ENCODE results near the gene TMEM234. TPM values are rescaled to one million over a fixed set of nuclear protein-coding genes. Genes with fewer than 3 reads are reported as not detected.
A peak's percentile ranks its signal among the peaks of the same experiment; 100 is the strongest.

The TMEM234 gene
- polyA plus RNA-seq, 4 donors, result 20.2 to 32.3 (median 27.1) TPM

DNA sequence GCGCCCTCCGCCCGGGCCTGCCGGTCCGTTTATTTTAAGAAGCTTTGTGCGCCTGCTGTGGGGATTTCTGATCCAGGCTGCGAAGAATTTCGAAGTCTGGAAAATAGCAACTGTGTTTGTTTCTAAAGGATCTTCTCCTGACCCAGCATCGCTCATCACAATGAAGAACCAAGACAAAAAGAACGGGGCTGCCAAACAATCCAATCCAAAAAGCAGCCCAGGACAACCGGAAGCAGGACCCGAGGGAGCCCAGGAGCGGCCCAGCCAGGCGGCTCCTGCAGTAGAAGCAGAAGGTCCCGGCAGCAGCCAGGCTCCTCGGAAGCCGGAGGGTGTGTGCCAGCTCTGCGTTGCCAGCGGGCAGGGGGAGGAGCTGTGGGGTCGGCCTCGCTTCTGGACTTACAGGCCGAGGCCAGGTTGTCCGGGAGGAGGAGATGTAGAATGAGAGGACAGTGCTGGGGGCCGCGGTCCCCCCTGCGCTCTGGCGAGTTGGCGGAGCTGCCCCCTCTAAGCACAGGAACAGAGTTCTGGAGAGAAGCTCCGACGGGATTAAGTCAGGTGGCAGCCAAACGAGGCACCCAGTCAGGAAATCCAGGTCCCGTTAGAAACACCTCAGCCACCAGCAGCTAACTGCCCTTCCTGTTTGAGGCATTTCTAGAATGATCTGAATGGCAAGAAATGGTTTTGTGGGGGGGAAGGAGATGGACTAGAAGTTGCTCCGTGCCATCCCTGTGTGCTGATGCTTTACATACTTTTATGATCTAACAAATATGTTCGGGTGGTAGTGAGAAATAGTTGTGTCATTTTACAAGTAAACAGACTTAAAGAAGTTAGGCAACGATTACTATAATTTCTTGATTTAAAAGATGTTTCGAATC lies 41.7 kb downstream of the TMEM234 start:
- DNase-seq (ENCODE audit: low read depth in 4 of 4, low spot score in 2 of 4), result peak in 1 of 4 donors; percentile 28

DNA sequence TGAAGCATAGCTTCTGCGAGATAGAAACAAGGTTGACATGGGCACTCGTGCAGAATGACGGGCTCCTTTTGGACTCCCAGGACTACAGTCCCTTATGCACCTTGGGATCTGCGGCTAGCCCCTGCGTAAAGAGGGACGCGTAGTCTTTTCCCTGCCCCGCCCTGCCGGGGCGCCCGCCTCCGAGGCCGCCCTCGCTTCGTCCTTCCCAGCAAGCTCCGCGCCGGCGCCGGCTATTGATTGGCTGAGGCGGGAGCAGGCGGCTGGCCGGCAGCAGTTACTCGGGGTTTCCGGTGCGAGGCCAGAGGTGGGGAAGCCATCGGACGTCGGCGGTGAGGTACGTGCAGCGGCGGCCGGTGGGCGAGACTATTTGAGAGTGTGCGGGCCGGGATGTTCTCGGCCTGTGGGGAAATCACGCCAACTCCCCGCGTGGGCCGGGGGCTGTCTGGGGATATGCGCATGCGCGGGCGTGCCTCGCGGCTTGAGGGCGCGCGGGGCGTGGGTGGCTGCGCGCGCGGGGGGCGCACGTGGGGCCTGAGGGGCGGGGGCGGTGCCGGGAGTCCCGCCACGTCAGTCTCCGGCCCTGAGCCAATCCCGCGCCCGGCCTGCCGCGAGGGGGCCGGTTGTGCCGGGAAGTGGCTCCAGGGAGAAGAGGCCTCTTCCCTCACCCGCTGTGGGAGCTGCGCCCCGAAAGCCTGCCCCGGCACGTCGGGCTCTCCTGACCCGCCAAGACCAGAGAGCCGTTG lies 42.5 kb downstream of the TMEM234 start, which contains the start of gene TXLNA:
Gene TXLNA (plus strand): TSS at position 233 of the 743 bp plus-strand sequence. CDS start 671 bp downstream, outside the sequence.
- DNase-seq (ENCODE audit: low read depth in 4 of 4, low spot score in 2 of 4), result peak; percentile 77 to 86 (median 84)

DNA sequence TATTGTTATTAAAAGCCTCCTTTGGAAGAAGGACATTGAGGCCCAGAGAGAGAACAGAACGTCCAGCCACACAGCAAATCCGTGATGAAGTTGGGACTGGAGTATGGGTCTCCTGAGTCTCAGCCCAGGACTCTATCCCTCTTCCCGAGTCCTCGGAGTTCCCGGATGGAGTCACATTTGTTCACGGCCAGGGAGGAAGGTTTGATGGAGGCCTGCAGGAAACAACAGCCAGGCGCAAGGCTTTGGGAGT lies 43.0 kb downstream of the TMEM234 start:
- DNase-seq (ENCODE audit: low read depth in 4 of 4, low spot score in 2 of 4), result peak in 1 of 4 donors; percentile 63

DNA sequence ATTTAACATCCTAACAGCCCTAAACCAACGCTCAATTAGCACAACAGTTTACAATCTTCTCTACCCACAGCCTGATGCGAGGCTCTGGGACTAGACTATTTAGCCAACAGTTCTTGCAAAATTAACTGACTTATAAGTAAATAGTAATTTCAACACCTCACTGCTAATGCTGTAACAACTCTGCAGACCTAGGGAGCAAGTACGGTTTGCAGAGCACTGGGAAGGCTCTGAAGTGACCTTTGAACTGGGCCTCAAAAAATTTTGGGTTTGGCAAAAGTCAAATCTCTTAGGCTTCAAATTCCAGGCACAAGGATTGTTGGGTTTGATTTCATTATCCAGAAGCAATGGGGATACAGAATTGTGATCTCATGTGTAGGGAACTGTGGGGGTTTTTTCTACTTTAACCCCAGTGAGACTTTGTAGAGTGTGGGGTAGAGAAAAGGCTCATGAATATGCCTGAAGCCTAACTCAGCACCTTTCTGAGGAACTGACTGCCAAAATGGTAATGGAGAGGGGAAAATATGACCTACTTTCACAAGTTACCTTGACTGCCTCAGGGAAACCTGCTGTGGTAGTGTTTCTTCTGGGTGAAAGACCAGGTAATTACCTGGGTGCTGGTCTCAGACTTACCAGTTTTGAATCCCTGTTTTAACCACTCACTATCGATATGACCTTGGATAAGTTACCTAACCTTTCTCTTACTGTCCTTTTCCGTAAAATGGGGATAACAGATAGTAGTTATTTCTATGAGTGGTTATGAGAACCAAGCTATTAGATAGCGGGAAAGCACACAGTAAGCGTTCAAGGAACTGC lies 43.6 kb downstream of the TMEM234 start:
- no peak for DNase-seq (ENCODE audit: low read depth in 4 of 4, low spot score in 2 of 4)

DNA sequence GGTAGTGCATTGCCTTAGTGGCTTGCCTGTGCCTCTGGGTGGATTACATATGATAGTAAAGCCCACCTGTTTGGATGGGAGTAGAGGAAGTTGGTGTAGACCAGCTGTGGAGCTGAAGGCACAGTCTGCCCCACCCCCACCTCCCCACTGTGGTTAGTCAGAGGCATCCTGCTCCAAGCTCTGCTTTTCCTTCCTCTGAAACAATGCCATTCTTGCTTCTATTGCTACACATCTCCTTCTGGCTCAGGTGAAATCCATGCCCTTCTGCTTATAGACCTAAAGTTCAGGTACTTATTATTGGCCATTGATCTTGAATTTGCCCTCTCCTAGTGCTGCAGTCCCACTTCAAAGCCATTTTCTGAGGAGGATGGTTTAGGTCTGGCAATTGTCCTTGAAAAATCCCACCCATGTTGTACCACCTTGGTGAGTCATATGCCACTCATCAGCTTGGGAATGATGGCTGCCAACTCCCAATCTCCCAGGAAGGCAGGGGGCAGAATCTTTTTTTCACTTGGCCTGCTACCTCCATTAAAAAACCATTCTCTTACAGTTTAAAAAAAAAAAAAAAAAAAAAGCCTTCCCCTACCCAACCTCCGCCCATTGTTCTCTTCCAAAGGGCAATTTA lies 49.4 kb downstream of the TMEM234 start:
- no peak for DNase-seq (ENCODE audit: low read depth in 4 of 4, low spot score in 2 of 4)

DNA sequence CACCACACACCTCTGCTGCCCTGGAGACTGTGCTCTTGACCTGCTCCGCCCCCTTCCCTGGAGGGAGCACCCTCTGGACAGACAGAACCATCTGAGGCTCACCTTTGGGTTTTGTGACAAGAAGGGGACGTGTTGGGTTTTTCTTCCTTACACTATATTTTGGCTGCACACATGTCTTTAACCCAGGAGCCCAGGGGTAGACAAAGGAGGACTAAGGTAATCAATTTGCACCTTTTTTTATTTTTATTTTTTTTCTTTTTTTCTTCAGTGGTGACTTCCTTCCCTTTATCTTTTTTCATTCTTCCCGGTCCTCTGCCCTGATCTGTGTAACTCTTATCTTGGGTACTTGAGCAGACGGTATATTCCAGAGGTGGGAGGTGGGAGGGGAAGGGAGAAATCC lies 51.2 kb downstream of the TMEM234 start:
- DNase-seq (ENCODE audit: low read depth in 4 of 4, low spot score in 2 of 4), result no peak

Other genes starting within 250 kb of the TMEM234 start
- gene KHDRBS1, start 208.5 kb downstream of the TMEM234 start, polyA plus RNA-seq (ENCODE audit: insufficient read length in 4 of 4), result 100 to 1,000 TPM; 229 to 267 (median 247) TPM
- 10 to 100 TPM; 17.9 to 25.5 (median 20.4) TPM for gene TMEM39B, start 149.4 kb downstream of the TMEM234 start, polyA plus RNA-seq (ENCODE audit: insufficient read length in 4 of 4)
- gene KPNA6, start 114.3 kb downstream of the TMEM234 start, polyA plus RNA-seq (ENCODE audit: insufficient read length in 4 of 4), result 10 to 100 TPM; 27.8 to 36.3 (median 35.9) TPM
- gene TXLNA, start 42.7 kb downstream of the TMEM234 start, polyA plus RNA-seq (ENCODE audit: insufficient read length in 4 of 4), result 10 to 100 TPM; 43.3 to 49.8 (median 45.9) TPM
- 10 to 100 TPM; 21.0 to 30.9 (median 27.7) TPM for gene CCDC28B, start 21.8 kb downstream of the TMEM234 start, polyA plus RNA-seq (ENCODE audit: insufficient read length in 4 of 4)
- gene IQCC, start 16.7 kb downstream of the TMEM234 start, polyA plus RNA-seq (ENCODE audit: insufficient read length in 4 of 4), result 10 to 100 TPM in 2 of 4 donors, 1 to 10 TPM in 2; 6.8 to 10.7 (median 8.7) TPM
- 1 to 10 TPM in 2 of 4 donors, under 1 TPM in 2; 0.21 to 2.4 (median 1.4) TPM for gene DCDC2B, start 13.3 kb downstream of the TMEM234 start, polyA plus RNA-seq (ENCODE audit: insufficient read length in 4 of 4)
- 100 to 1,000 TPM; 147 to 179 (median 174) TPM for gene EIF3I, start 54 bp upstream of the TMEM234 start, polyA plus RNA-seq (ENCODE audit: insufficient read length in 4 of 4)
- gene FAM167B, start 24.9 kb upstream of the TMEM234 start, polyA plus RNA-seq (ENCODE audit: insufficient read length in 4 of 4), result 10 to 100 TPM in 2 of 4 donors, 1 to 10 TPM in 2; 8.6 to 12.5 (median 10.0) TPM
- gene LCK, start 28.9 kb upstream of the TMEM234 start, polyA plus RNA-seq (ENCODE audit: insufficient read length in 4 of 4), result 1 to 10 TPM; 4.3 to 6.9 (median 6.1) TPM
- 100 to 1,000 TPM; 159 to 219 (median 180) TPM for gene HDAC1, start 69.7 kb upstream of the TMEM234 start, polyA plus RNA-seq (ENCODE audit: insufficient read length in 4 of 4)
- 100 to 1,000 TPM; 389 to 551 (median 440) TPM for gene MARCKSL1, start 113.9 kb upstream of the TMEM234 start, polyA plus RNA-seq (ENCODE audit: insufficient read length in 4 of 4)
- gene FAM229A, start 140.1 kb upstream of the TMEM234 start, polyA plus RNA-seq (ENCODE audit: insufficient read length in 4 of 4), result 10 to 100 TPM in 1 of 4 donors, 1 to 10 TPM in 3; 2.8 to 10.6 (median 8.5) TPM
- gene TSSK3, start 140.2 kb upstream of the TMEM234 start, polyA plus RNA-seq (ENCODE audit: insufficient read length in 4 of 4), result 1 to 10 TPM; 2.0 to 9.1 (median 5.1) TPM
- 10 to 100 TPM; 60.6 to 69.4 (median 63.3) TPM for gene BSDC1, start 172.1 kb upstream of the TMEM234 start, polyA plus RNA-seq (ENCODE audit: insufficient read length in 4 of 4)
- 1 to 10 TPM in 2 of 4 donors, under 1 TPM in 2; 0.73 to 2.1 (median 1.4) TPM for gene ZBTB8B, start 242.7 kb upstream of the TMEM234 start, polyA plus RNA-seq (ENCODE audit: insufficient read length in 4 of 4)